B cell (primary cell): ENCODE results near the gene CASP9. TPM values are rescaled to one million over a fixed set of nuclear protein-coding genes. Genes with fewer than 3 reads are reported as not detected.

Experiments used
- ATAC-seq: fragments of 200-7000 bp; cut with Tn5 transposase; one replicate; pipeline ENCODE4 v1.10.0; 2021; ENCODE audit warnings: low read depth, mild to moderate bottlenecking, moderate number of reproducible peaks, moderate library complexity
- CTCF ChIA-PET: fragments of 350-600 bp; sonication (Branson Sonifier 250); formaldehyde crosslinking; loops from one replicate; lab custom pipeline; 2021; ENCODE audit warnings: antibody characterized with exemption, inconsistent platforms; lab: Charles Lee
- POLR2A ChIA-PET: fragments of 350-600 bp; sonication (Branson Sonifier 250); formaldehyde crosslinking; loops from one replicate; lab custom pipeline; 2021; ENCODE audit warnings: antibody characterized with exemption; lab: Charles Lee
- DNase-seq: peaks from one replicate; pipeline ENCODE4 v3.0.0; 2013
- H2AFZ ChIP-seq: 2 replicates; pipeline ENCODE4 v1.6.1; 2012; ENCODE audit warnings: mild to moderate bottlenecking, low read depth, low read length; ENCODE audit not compliant: insufficient read depth, poor library complexity, severe bottlenecking
- H3K27ac ChIP-seq, 2 donors: 1 replicate in 1 of 2; 2 replicates in 1 of 2; pipeline ENCODE4 v1.5.1; 2012 to 2013; ENCODE audit warnings: low read length in 2 of 2, mild to moderate bottlenecking in 2 of 2, moderate library complexity in 1 of 2
- H3K27me3 ChIP-seq, 4 experiments: fragments of 200-600 bp in 1 of 4; sonication (generic) in 1 of 4; replicated peaks in 1 of 4; 1 replicate in 2 of 4; 2 replicates in 2 of 4; pipeline versions ENCODE4 v1.6.1 to v1.7.0; 2013 to 2016; ENCODE audit warnings: low read length in 3 of 4, mild to moderate bottlenecking in 2 of 4, mixed read lengths in 1 of 4, moderate library complexity in 1 of 4; ENCODE audit not compliant: insufficient read depth in 4 of 4, control insufficient read depth in 3 of 4; ENCODE audit errors: control extremely low read depth in 1 of 4
- H3K36me3 ChIP-seq, 2 experiments: replicated peaks in 1 of 2; 1 replicate in 1 of 2; 2 replicates in 1 of 2; pipeline versions ENCODE4 v1.6.1 to v1.7.1; 2013; ENCODE audit warnings: low read length in 1 of 2; ENCODE audit not compliant: insufficient read depth in 2 of 2, control insufficient read depth in 1 of 2; ENCODE audit errors: control extremely low read depth in 1 of 2, extremely low read depth in 1 of 2
- H3K4me1 ChIP-seq, 2 donors: fragments of 200-600 bp in 1 of 2; sonication (generic) in 1 of 2; 1 replicate in 1 of 2; 2 replicates in 1 of 2; pipeline versions ENCODE4 v1.5.1 to v1.6.1; 2013 to 2017; ENCODE audit warnings: low read length in 2 of 2; ENCODE audit not compliant: control insufficient read depth in 2 of 2, insufficient read depth in 2 of 2
- H3K4me2 ChIP-seq: replicated peaks from 2 replicates; pipeline ENCODE3; 2012; ENCODE audit warnings: mild to moderate bottlenecking, low read depth, low read length; ENCODE audit not compliant: poor library complexity, severe bottlenecking
- H3K4me3 ChIP-seq, 5 experiments: fragments of 200-600 bp in 1 of 5; sonication (generic) in 1 of 5; 1 replicate in 3 of 5; 2 replicates in 2 of 5; pipeline versions ENCODE4 v1.5.1 to v1.7.0; 2011 to 2016; ENCODE audit warnings: low read length in 4 of 5, mild to moderate bottlenecking in 4 of 5, low read depth in 2 of 5, control low read depth in 1 of 5, moderate library complexity in 1 of 5; ENCODE audit not compliant: insufficient read depth in 1 of 5; ENCODE audit errors: control extremely low read depth in 1 of 5, extremely low read depth in 1 of 5
- H3K79me2 ChIP-seq: fragments of 200-600 bp; sonication (generic); one replicate; pipeline ENCODE4 v1.6.0; 2016; ENCODE audit warnings: low read length; ENCODE audit not compliant: control insufficient read depth, insufficient read depth
- H3K9ac ChIP-seq: fragments of 200-600 bp; sonication (generic); 2 replicates; pipeline ENCODE4 v1.6.1; 2017; ENCODE audit warnings: mild to moderate bottlenecking, low read length, moderate library complexity
- H3K9me3 ChIP-seq, 3 donors: one replicate each; pipeline versions ENCODE4 v1.6.1 to v1.7.1; 2013; ENCODE audit warnings: low read length in 2 of 3; ENCODE audit not compliant: control insufficient read depth in 2 of 3, insufficient read depth in 1 of 3; ENCODE audit errors: control extremely low read depth in 1 of 3
- H4K20me1 ChIP-seq: 2 replicates; pipeline ENCODE4 v1.6.0; 2012; ENCODE audit warnings: mild to moderate bottlenecking, low read length; ENCODE audit not compliant: insufficient read depth, control insufficient read depth, poor library complexity, severe bottlenecking
- H3K27ac Mint-ChIP-seq: one replicate; pipeline ENCODE4 v1.8.0; 2021; ENCODE audit warnings: mixed read lengths
- H3K27me3 Mint-ChIP-seq: one replicate; pipeline ENCODE4 v1.8.0; 2021; ENCODE audit warnings: mixed read lengths
- H3K4me1 Mint-ChIP-seq: one replicate; pipeline ENCODE4 v1.8.0; 2021; ENCODE audit warnings: mixed read lengths
- H3K4me3 Mint-ChIP-seq: one replicate; pipeline ENCODE4 v1.8.0; 2021; ENCODE audit warnings: mixed read lengths
- H3K9me3 Mint-ChIP-seq: one replicate; pipeline ENCODE4 v1.8.0; 2022; ENCODE audit warnings: mixed read lengths; ENCODE audit not compliant: insufficient read depth
- EZH2 ChIP-seq: IDR thresholded peaks from 2 replicates; pipeline ENCODE4 v1.6.1; 2012; ENCODE audit warnings: borderline replicate concordance, low read depth, mild to moderate bottlenecking, moderate library complexity, low read length; ENCODE audit not compliant: insufficient read depth, poor library complexity, severe bottlenecking
- WGBS: methylation state at CpG from one replicate; pipeline ENCODE4 v1.1.5; 2013; ENCODE audit warnings: missing lambda C conversion rate; ENCODE audit not compliant: insufficient coverage; 5-methylcytosine and 5-hydroxymethylcytosine counted together
- intact Hi-C: fragments of 100-400 bp; cut with micrococcal nuclease; formaldehyde crosslinking; loops from one replicate; pipeline ENCODE4 v1.10.0; 2022
- polyA plus RNA-seq: library from polyadenylated mRNA; depleted of rRNA; stranded (reverse); fragments of >200 nt; gene quantifications from 2 replicates; pipeline ENCODE4 v1.2.3, GENCODE V29; 2012
- total RNA-seq, 2 donors: library from RNA; stranded (reverse); fragments of 120-200 nt in 1 of 2; gene quantifications; 1 replicate in 1 of 2; 2 replicates in 1 of 2; pipeline versions ENCODE4 v1.2.3 to v1.2.4, GENCODE V29; 2013 to 2022
- TF ChIP-seq, protein P1 (sequence below): fragments of 200-600 bp; IDR thresholded peaks from one replicate; pipeline ENCODE4 v1.8.0; 2022; ENCODE audit warnings: antibody characterized with exemption, mild to moderate bottlenecking

Gene CASP9
- total and polyA plus RNA-seq, 2 donors (not counting 1 experiment from before 2014, with no cell fraction given) = 16.8 to 22.9 TPM

DNA sequence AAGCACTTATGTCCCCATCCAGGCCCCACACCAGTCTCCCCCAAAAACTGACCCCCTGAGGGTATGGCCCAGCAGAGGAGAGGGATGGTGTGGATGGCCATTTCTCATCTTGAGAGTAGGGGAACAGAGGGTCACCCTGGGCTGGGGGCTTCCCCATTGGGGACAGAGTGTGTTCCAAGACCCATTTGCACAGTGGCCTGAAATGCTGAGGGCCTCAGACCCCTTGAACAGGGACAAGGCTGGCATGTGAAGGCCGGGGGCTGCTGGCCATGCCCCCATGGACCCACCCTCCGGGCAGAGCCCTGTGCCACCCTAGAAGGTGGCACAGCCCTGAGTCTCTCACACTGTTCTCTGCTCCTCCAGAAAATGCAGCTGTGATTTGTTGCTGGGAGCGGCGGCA lies 77.8 kb downstream of the CASP9 start:
- peaks cover 0 to 3% (median 0%) of the 10 kb centered on the region in 3 donors for H3K9me3 ChIP-seq
- H3K27ac Mint-ChIP-seq = no peak overlapping the region
- CTCF ChIA-PET = no interaction called here
- TF ChIP-seq, protein P1, sequence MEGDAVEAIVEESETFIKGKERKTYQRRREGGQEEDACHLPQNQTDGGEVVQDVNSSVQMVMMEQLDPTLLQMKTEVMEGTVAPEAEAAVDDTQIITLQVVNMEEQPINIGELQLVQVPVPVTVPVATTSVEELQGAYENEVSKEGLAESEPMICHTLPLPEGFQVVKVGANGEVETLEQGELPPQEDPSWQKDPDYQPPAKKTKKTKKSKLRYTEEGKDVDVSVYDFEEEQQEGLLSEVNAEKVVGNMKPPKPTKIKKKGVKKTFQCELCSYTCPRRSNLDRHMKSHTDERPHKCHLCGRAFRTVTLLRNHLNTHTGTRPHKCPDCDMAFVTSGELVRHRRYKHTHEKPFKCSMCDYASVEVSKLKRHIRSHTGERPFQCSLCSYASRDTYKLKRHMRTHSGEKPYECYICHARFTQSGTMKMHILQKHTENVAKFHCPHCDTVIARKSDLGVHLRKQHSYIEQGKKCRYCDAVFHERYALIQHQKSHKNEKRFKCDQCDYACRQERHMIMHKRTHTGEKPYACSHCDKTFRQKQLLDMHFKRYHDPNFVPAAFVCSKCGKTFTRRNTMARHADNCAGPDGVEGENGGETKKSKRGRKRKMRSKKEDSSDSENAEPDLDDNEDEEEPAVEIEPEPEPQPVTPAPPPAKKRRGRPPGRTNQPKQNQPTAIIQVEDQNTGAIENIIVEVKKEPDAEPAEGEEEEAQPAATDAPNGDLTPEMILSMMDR = no peak
- no peak for TF ChIP-seq EZH2
- POLR2A ChIA-PET = no interaction called here
- 81% methylated on average over 4 of the region's 4 CpGs for WGBS
- no peak overlapping the region for H3K27ac ChIP-seq
- intact Hi-C loops = no loop called here
- H3K4me3 Mint-ChIP-seq = no peak overlapping the region
- H3K27me3 Mint-ChIP-seq = peaks cover 31% of the 10 kb centered on the region
- no peaks in the 10 kb centered on the region for H3K4me1 Mint-ChIP-seq
- no peaks in the 10 kb centered on the region for H4K20me1 ChIP-seq
- no peak overlapping the region for H3K4me3 ChIP-seq
- peaks cover 0 to 16% (median 4%) of the 10 kb centered on the region in 4 experiments for H3K27me3 ChIP-seq
- H2AFZ ChIP-seq = no peak overlapping the region
- H3K4me2 ChIP-seq = no peak overlapping the region
- no peaks in the 10 kb centered on the region for H3K4me1 ChIP-seq
- H3K9ac ChIP-seq = no peak overlapping the region
- no peaks in the 10 kb centered on the region for H3K79me2 ChIP-seq
- peaks cover 3% of the 10 kb centered on the region for H3K9me3 Mint-ChIP-seq
- DNase-seq = no peak
- H3K36me3 ChIP-seq = no peaks in the 10 kb centered on the region
- no peak for ATAC-seq

DNA sequence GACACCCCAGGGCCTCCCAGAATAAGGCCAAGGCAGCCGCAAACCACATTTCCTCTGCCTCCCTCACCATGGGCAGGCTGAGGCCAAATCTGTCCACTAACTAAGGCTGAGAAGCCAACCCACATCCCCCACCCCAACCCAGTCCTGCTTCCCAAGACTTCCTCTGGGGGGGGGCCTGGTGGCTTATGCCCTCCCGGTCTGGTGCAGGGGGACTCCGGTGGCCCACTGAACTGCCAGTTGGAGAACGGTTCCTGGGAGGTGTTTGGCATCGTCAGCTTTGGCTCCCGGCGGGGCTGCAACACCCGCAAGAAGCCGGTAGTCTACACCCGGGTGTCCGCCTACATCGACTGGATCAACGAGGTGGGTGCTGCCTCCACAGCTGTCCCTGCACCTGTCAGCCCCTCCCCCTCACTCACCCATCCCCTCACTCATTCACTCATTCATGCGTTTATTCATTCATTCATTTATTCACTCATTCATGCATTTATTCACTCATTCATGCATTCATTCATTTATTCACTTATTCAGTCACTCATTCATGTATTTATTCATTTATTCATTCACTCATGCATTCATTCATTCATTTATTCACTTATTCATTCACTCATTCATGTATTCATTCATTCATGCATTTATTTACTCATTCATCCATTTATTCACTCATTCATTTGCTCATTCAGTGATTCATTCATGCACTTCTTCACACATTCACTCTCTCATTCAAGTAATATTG lies 78.5 kb downstream of the CASP9 start:
- Mint-ChIP-seq H3K9me3 (no peaks in the 10 kb centered on the region), H3K4me3 (no peak overlapping the region), H3K4me1 (no peaks in the 10 kb centered on the region), H3K27ac (no peak overlapping the region), H3K27me3 (peaks cover 25% of the 10 kb centered on the region)
- Histone ChIP-seq H4K20me1 (no peaks in the 10 kb centered on the region), H3K4me1 (no peaks in the 10 kb centered on the region), H3K4me2 (no peak overlapping the region), H3K4me3 (no peak overlapping the region), H2AFZ (no peak overlapping the region), H3K27me3 (peaks cover 0 to 16% (median 4%) of the 10 kb centered on the region in 4 experiments), H3K9ac (no peak overlapping the region), H3K9me3 (peaks cover 0 to 3% (median 0%) of the 10 kb centered on the region in 3 donors), H3K79me2 (no peaks in the 10 kb centered on the region), H3K36me3 (no peaks in the 10 kb centered on the region), H3K27ac (no peak overlapping the region)
- WGBS = 55% methylated on average over 14 of the region's 14 CpGs
- TF ChIP-seq, protein P1 = no peak
- TF ChIP-seq EZH2 = no peak
- CTCF ChIA-PET = interaction anchor here (0.7 kb wide), 1 partner anchor 9 kb away, joined by 3 read pairs; no protein-coding TSS in a partner anchor
- ATAC-seq (no peak), DNase-seq (no peak)
- intact Hi-C loops = no loop called here
- POLR2A ChIA-PET = no interaction called here
